ENCODE measurements around the gene A3GALT2. TPM values are rescaled to one million over a fixed set of nuclear protein-coding genes. Genes with fewer than 3 reads are reported as not detected.

The A3GALT2 gene
- total RNA-seq, 1 experiment from 2014 or later = not detected

DNA sequence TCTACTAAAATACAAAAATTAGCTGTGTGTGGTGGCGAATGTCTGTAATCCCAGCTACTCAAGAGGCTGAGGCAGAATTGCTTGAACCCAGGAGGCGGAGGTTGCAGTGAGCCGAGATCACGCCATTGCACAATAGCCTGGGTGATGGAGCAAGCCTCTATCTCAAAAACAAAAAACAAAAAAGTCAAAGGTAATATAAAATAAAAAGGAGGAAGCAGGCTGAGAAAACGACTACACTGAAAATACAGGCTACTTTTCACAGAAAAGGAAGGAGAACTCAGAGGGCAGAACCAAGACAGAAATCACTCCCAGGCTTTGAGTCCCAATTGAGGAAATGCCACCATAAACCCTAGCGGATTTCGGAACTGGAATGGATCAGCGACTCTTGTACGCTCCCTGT lies 5.9 kb upstream of the A3GALT2 start:
- ChIA-PET POLR2A (no interaction called here), CTCF (no interaction called here)
- no peak for TF ChIP-seq SIN3A (IDR thresholded peaks at IDR 0.05; ENCODE audit: borderline replicate concordance, insufficient read depth, low read depth, low read length)
- TF ChIP-seq POLR2AphosphoS5 (IDR thresholded peaks at IDR 0.05; ENCODE audit: low read depth, low read length) = no peak
- TF ChIP-seq, protein P1, sequence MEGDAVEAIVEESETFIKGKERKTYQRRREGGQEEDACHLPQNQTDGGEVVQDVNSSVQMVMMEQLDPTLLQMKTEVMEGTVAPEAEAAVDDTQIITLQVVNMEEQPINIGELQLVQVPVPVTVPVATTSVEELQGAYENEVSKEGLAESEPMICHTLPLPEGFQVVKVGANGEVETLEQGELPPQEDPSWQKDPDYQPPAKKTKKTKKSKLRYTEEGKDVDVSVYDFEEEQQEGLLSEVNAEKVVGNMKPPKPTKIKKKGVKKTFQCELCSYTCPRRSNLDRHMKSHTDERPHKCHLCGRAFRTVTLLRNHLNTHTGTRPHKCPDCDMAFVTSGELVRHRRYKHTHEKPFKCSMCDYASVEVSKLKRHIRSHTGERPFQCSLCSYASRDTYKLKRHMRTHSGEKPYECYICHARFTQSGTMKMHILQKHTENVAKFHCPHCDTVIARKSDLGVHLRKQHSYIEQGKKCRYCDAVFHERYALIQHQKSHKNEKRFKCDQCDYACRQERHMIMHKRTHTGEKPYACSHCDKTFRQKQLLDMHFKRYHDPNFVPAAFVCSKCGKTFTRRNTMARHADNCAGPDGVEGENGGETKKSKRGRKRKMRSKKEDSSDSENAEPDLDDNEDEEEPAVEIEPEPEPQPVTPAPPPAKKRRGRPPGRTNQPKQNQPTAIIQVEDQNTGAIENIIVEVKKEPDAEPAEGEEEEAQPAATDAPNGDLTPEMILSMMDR (IDR thresholded peaks at IDR 0.05) = no peak
- no peak for TF ChIP-seq REST (IDR thresholded peaks at IDR 0.05; ENCODE audit: insufficient read depth in 1 of 2, low read depth in 2 of 2, low read length in 1 of 2)
- no peak for TF ChIP-seq TCF7L2 (IDR thresholded peaks at IDR 0.05; ENCODE audit: low read depth, low read length)
- Histone ChIP-seq H3K27ac (ENCODE audit: low read length) (no peak overlapping the region), H3K9me3 (ENCODE audit: control insufficient read depth, insufficient read depth, low read depth, low read length) (no peaks in the 10 kb centered on the region), H3K4me3 (ENCODE audit: low read depth in 2 of 2, low read length in 2 of 2) (no peak overlapping the region), H3K27me3 (ENCODE audit: control insufficient read depth, insufficient read depth, low read length) (no peaks in the 10 kb centered on the region), H3K4me1 (ENCODE audit: control insufficient read depth, insufficient read depth, low read length) (peaks cover 14% of the 10 kb centered on the region), H3K36me3 (ENCODE audit: control insufficient read depth, insufficient read depth, low read length) (peaks cover 57% of the 10 kb centered on the region)
- in situ Hi-C loops (cut with HindIII; ENCODE audit: low pct_unique_long_range_greater_than_20kb, low sequenced_read_pairs) (no loop called here), intact Hi-C loops (cut with micrococcal nuclease; ENCODE audit: unreplicated experiment) (no loop called here)
- DNase-seq (ENCODE audit: low read depth, low spot score) (no peak), ATAC-seq (no peak)
- no TSS peak for BruUV-seq (replicated peaks)

- no peak for TF ChIP-seq POLR2AphosphoS5 (IDR thresholded peaks at IDR 0.05; ENCODE audit: low read depth, low read length)
- TF ChIP-seq, protein P1 (IDR thresholded peaks at IDR 0.05) = no peak
- peaks cover 10% of the 10 kb centered on the region; the same call in 1 of the 2 replicates for H3K4me1 ChIP-seq (ENCODE audit: control insufficient read depth, insufficient read depth, low read length)
- BruUV-seq (replicated peaks) = no TSS peak
- peaks cover 41% of the 10 kb centered on the region for H3K36me3 ChIP-seq (ENCODE audit: control insufficient read depth, insufficient read depth, low read length)
- DNase-seq (ENCODE audit: low read depth, low spot score) (no peak), ATAC-seq (no peak)
- intact Hi-C loops (cut with micrococcal nuclease; ENCODE audit: unreplicated experiment) (no loop called here), in situ Hi-C loops (cut with HindIII; ENCODE audit: low pct_unique_long_range_greater_than_20kb, low sequenced_read_pairs) (no loop called here)
- CTCF ChIA-PET = no interaction called here
- no peaks in the 10 kb centered on the region for H3K9me3 ChIP-seq (ENCODE audit: control insufficient read depth, insufficient read depth, low read depth, low read length)
- no peak overlapping the region for H3K27ac ChIP-seq (ENCODE audit: low read length)
- H3K4me3 ChIP-seq (ENCODE audit: low read depth in 2 of 2, low read length in 2 of 2) = no peak overlapping the region
- no peaks in the 10 kb centered on the region for H3K27me3 ChIP-seq (ENCODE audit: control insufficient read depth, insufficient read depth, low read length)
- POLR2A ChIA-PET = no interaction called here
Measured at GRCh38 chr1:33324677-33325575, 4.0 kb upstream of the A3GALT2 start.
